Skeletal muscle cell (primary cell): ENCODE measurements around the gene SYNDIG1L.
"Not testable (repeated sequence)": the region's sequence is repeated elsewhere in the genome, so short reads cannot be mapped to it uniquely, and the experiment has no call there.

Experiments used
- DNase-seq: peaks from one replicate; pipeline ENCODE4 v3.0.0-alpha.2; 2010; ENCODE audit warnings: low read depth
- H3K4me3 ChIP-seq: 2 replicates; pipeline ENCODE4 v1.5.1; 2011; ENCODE audit warnings: low read depth, mild to moderate bottlenecking, control low read depth, low read length, moderate library complexity

The SYNDIG1L gene

DNA sequence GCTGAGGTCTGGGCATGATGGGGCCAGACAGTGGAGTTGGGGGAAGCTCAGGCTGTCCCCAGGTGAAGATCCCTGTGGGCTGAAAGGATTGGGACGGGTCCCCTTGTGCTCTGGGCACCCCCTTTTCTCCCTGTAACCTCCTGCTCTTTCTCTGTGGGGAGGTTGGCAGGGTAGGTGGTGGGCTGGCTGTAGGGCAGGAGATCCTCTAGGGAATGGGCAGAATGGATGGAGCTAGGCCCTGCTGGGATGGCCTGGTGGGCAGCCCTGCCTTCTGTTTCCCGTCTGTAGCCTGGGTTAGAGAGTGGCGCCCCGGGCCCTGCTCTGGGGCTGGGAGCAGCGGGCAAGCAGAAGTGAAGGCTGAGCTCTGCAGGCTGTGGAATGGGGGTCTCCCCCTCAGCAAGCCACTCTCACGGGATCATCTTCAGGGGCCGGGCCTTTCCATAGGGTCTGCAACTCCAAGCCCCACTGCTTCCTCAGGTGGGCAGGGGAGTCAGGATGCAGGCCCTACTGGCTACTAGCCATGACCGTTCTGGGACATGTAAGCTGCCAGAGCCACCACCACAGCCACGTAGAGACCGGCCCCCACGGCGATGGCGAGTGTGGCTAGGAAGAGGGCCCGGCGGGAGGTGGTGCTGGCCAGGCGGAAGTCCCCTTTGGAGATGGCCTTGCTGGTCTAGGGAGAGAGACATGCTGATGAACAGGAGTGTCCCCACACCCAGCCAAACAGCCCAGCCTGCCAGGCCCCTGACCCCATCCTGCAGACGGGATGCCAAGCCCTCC, 18.8 kb downstream of the SYNDIG1L start:
- DNase-seq, result no peak
- no peak overlapping the region for H3K4me3 ChIP-seq

DNA sequence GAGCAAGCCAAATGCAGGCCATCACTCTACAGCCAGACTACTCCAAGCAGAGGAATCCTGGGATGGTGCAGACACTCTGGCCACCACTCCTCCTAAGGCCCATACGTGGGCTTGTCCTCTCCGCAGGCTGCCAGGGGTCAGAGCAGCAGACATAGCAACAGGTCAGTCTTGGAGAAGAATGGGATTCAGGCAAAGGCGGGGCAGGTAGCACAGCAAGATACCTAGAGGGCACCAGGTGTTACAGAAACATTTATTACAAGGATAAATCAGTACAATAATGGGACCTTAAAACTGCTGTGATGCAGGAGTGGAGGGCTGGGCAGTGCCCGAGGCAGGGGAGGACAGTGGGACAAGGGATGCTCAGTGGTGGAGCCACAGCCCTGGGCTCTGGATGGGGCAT, 20.3 kb downstream of the SYNDIG1L start:
- no peak for DNase-seq
- H3K4me3 ChIP-seq, result no peak overlapping the region

DNA sequence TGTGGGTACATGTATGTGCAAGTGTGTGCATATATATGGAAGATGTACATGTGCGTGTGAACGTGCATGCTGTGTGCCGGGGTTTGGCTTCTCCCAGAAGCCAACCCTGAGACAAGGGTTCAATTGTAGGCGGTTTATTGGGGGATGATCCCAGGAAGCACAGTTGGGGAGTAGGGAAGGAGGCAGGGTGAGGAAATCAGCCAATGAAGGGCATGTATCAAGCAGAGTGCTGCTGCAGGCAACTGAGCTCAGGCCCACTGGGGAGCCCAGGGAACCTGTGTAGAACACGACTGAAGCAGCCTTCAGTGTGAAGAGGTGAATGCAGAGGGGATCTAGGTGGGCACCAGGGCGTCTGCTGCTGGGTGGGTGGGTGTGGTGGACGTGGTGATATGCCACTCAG, 21.6 kb downstream of the SYNDIG1L start:
- DNase-seq, result no peak
- H3K4me3 ChIP-seq, result no peak overlapping the region

- no peak for DNase-seq
- no peak overlapping the region for H3K4me3 ChIP-seq
Observed at GRCh38 chr14:74403619-74404417, 22.2 kb downstream of the SYNDIG1L start.

GRCh38 chr14:74402401-74403251, 23.4 kb downstream of the SYNDIG1L start:
- H3K4me3 ChIP-seq, result no peak overlapping the region
- DNase-seq, result no peak

- DNase-seq, result no peak
- H3K4me3 ChIP-seq, result no peak overlapping the region
Observed at GRCh38 chr14:74401504-74402241, 24.3 kb downstream of the SYNDIG1L start.

DNA sequence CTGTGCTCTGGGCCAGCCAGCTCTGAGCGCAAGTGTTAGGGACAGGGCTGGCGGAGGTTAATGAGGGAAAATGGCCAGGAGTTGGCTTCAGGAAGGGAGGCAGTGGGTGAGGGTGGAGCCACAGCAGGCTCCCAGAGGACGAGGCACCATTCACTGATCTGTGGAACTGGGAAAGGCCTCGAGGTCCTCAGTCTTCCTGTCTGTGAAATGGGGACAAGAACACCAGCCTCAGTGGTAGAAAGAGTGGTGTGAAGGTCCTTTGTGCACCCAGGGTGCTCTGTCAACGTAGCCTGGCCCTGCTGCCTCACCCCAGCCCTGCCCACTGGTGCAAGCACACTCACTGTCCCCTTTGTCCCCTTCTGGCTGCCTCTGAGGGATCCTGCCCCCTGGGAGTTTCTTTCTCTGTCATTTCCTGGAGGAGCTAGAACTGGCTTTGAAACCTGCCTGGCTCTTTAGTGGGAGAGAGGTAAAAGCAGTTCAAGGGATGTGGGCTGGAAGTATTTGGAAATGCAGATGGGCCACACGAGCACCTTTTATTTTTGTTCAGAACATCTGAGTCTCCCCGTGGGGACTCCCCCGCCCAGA, 25.0 kb downstream of the SYNDIG1L start:
- H3K4me3 ChIP-seq, result no peak overlapping the region
- DNase-seq, result no peak

DNA sequence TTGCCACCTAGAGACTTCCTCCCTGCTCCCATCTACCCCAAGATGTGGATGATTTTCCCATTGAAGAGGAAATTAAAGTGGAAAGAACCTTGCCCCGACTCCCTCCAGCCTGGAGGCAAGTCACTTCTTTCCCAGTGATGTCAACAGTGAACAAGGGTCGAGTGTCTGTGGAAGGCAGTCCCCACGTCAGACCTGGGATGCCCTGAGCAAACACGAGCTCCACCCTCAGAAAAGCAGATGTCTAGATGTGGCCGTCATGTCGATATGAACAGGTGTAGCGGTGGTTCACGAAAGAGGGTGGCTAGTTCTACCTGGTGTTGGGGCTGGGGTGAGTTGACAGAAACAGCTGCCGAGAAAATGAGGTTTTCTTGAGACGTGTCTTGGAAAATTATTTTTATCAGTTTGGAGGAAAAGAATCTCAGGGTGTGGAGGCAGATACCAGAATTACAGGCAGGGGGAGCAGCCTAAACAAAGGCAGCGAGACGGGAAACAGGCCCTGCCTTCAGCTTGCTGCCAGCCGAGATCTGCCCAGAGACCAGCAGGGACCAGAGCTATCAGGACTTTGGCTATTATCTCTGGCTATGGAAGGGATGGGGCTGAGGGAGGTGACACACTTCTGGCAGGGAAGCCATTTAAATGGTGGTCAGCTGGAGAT, 25.9 kb downstream of the SYNDIG1L start:
- no peak overlapping the region for H3K4me3 ChIP-seq
- DNase-seq, result no peak

DNA sequence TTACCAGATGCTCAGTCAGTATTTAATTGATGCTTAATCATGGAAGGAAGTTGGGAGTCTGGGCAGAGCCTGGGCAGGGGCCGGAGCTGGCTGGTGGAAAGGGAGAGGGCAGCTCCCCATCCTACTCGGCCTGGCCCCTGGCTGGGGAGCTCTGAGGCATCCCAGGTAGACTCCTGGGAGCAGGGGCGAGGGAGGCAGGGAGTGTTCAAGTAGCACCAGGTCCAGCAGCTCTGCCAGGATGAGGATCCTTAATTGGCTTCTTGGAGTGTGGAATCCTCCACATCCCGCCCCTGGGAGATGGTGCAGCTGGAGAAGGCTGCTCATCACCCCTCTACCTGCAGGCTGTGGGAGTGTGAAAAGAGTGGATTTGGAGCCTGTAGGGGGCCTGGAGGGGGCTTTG, 30.9 kb downstream of the SYNDIG1L start:
- H3K4me3 ChIP-seq, result no peak overlapping the region
- DNase-seq, result no peak

DNA sequence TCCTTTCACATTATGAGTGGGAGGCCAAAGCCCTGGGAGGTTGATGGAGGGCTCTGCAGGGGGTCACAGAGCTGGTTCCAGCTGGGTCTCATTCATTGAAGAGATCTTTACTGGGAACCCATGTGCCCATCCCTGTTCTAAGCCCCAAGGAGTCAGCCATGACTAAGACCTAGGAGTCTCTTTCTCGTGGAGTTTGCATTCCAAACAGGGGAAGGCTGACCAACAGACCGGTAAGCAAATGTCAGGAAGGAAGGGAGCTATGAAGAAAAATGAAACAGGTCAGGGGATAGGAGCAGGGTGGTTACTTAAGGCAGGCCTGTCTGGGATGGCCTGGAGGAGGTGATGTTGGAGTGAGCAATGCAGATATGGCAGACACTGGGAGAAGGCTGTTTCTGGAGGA, 31.5 kb downstream of the SYNDIG1L start:
- H3K4me3 ChIP-seq, result no peak overlapping the region
- no peak for DNase-seq

GRCh38 chr14:74392616-74393570, 33.1 kb downstream of the SYNDIG1L start:
- H3K4me3 ChIP-seq, result no peak overlapping the region
- no peak for DNase-seq

GRCh38 chr14:74391479-74391878, 34.5 kb downstream of the SYNDIG1L start:
- no peak overlapping the region for H3K4me3 ChIP-seq
- no peak for DNase-seq

DNA sequence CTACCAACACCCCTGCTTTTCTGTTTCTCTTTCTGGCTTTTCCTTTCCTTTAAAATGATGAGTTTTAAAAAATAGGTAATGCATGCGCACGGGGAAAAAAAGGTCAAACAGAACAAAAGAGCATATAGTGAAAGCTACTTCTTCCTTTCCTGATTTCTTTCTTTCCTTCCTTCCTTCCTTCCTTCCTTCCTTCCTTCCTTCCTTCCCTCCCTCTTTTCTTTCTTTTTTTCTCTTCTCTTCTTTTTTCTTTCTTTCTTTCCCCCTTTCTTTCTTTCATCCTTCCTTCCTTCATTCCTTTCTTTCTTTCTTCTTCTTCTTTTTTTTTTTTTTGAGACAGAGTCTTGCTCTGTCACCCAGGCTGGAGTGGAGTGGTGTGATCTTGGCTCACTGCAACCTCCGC, 35.5 kb downstream of the SYNDIG1L start:
- H3K4me3 ChIP-seq, DNase-seq: not testable (repeated sequence)

DNA sequence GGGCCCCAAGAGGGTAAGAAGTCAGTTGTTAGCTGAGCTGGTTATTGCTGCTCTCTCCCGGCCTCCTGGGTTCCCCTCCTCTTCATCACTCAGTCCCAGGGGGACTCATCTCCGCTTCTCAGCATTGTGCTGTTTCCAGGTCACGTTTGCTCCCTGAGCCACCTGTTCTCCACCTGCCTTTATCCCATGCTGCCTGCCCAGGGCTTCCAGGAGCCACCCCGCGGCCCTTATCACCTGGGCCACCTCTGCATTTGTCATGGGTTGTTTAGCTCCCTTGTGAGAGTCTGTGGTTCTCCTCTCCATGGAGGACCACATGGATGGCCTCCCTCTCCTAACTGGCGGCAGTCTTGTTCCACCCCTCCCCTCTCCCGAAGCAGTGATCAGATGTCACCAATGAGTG, 36.0 kb downstream of the SYNDIG1L start:
- DNase-seq, result no peak

GRCh38 chr14:74382231-74382630, 43.8 kb downstream of the SYNDIG1L start:
- no peak for DNase-seq
- H3K4me3 ChIP-seq, result no peak overlapping the region

More for the DNA sequence above, 36.0 kb downstream of the SYNDIG1L start:
- no peak overlapping the region for H3K4me3 ChIP-seq

DNA sequence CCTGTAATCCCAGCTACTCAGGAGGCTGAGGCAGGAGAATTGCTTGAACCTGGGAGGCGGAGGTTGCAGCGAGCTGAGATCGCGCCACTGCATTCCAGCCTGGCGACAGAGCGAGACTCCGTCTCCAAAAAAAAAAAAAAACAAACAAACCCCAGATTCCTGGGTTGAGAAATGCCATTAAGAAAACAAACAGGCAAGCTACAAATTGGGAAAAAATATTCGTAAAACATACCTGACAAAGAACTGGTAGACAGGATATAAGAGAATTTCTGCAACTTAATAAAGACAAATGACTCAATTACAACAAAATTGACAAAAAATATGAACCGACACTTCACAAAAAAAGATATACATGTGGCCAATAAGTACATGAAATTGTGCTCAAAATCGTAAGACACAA, 44.4 kb downstream of the SYNDIG1L start:
- H3K4me3 ChIP-seq, DNase-seq: not testable (repeated sequence)

- H3K4me3 ChIP-seq, result no peak overlapping the region
- DNase-seq, result no peak
Observed at GRCh38 chr14:74380845-74381244, 45.2 kb downstream of the SYNDIG1L start.
